Liver (tissue), 9 donors: Measurements from ENCODE around the gene RAP1GAP2. TPM values are rescaled to one million over a fixed set of nuclear protein-coding genes. Genes with fewer than 3 reads are reported as not detected.

Experiments used
- DNase-seq: peaks from one replicate; pipeline ENCODE4 v3.0.0-alpha.2; 2017; ENCODE audit warnings: low spot score
- H3K27ac ChIP-seq, 2 donors: one replicate each; pipeline ENCODE4 v1.7.0; 2013; ENCODE audit warnings: inconsistent platforms in 2 of 2, low read length in 2 of 2, control low read depth in 1 of 2, low read depth in 1 of 2, mild to moderate bottlenecking in 1 of 2
- H3K27me3 ChIP-seq, 4 donors: one replicate each; pipeline versions ENCODE4 v1.6.1 to v1.7.0; 2013; ENCODE audit warnings: low read length in 3 of 4, inconsistent platforms in 1 of 4, mild to moderate bottlenecking in 1 of 4, moderate library complexity in 1 of 4; ENCODE audit not compliant: control insufficient read depth in 4 of 4, insufficient read depth in 4 of 4
- H3K36me3 ChIP-seq, 4 donors: one replicate each; pipeline versions ENCODE4 v1.6.1 to v1.7.0; 2013; ENCODE audit warnings: low read length in 3 of 4, mild to moderate bottlenecking in 3 of 4, low read depth in 1 of 4, moderate library complexity in 1 of 4; ENCODE audit not compliant: control insufficient read depth in 4 of 4, insufficient read depth in 3 of 4
- H3K4me1 ChIP-seq, 4 donors: one replicate each; pipeline versions ENCODE4 v1.6.1 to v1.7.0; 2013; ENCODE audit warnings: low read length in 3 of 4, mild to moderate bottlenecking in 3 of 4, moderate library complexity in 1 of 4; ENCODE audit not compliant: control insufficient read depth in 4 of 4, insufficient read depth in 4 of 4
- H3K4me3 ChIP-seq, 3 donors: one replicate each; pipeline versions ENCODE4 v1.6.1 to v1.7.0; 2013; ENCODE audit warnings: low read length in 3 of 3, control low read depth in 1 of 3, low read depth in 1 of 3, mild to moderate bottlenecking in 1 of 3
- H3K9ac ChIP-seq, 2 donors: one replicate each; pipeline ENCODE4 v1.7.0; 2013; ENCODE audit warnings: low read length in 2 of 2, mild to moderate bottlenecking in 2 of 2, moderate library complexity in 2 of 2, control low read depth in 1 of 2, low read depth in 1 of 2
- H3K9me3 ChIP-seq, 4 donors: one replicate each; pipeline versions ENCODE4 v1.6.1 to v1.7.0; 2013; ENCODE audit warnings: low read length in 3 of 4; ENCODE audit not compliant: control insufficient read depth in 4 of 4
- EGR1 ChIP-seq, 2 donors: IDR thresholded peaks; 2 replicates each; pipeline ENCODE4 v1.6.1; 2016 to 2018; ENCODE audit warnings: antibody characterized with exemption in 2 of 2, low read depth in 2 of 2
- FOXA1 ChIP-seq: IDR thresholded peaks from 2 replicates; pipeline ENCODE4 v1.6.1; 2016; ENCODE audit warnings: antibody characterized with exemption
- FOXA2 ChIP-seq: IDR thresholded peaks from 2 replicates; pipeline ENCODE4 v1.6.1; 2016; ENCODE audit warnings: antibody characterized with exemption
- GABPA ChIP-seq, 2 donors: IDR thresholded peaks in 1 of 2; conservative IDR thresholded peaks in 1 of 2; 2 replicates each; pipeline ENCODE4 v1.6.1; 2016; ENCODE audit warnings: antibody characterized with exemption in 2 of 2, mild to moderate bottlenecking in 1 of 2, moderate library complexity in 1 of 2
- HNF4A ChIP-seq, 2 donors: conservative IDR thresholded peaks; 2 replicates each; pipeline ENCODE4 v1.6.1; 2016; ENCODE audit warnings: antibody characterized with exemption in 2 of 2, mild to moderate bottlenecking in 2 of 2
- HNF4G ChIP-seq: IDR thresholded peaks from 2 replicates; pipeline ENCODE4 v1.6.1; 2016; ENCODE audit warnings: antibody characterized with exemption
- JUND ChIP-seq, 2 donors: IDR thresholded peaks; 2 replicates each; pipeline ENCODE4 v1.6.1; 2016; ENCODE audit warnings: antibody characterized with exemption in 2 of 2
- NR2F2 ChIP-seq: IDR thresholded peaks from 2 replicates; pipeline ENCODE4 v1.6.1; 2016; ENCODE audit warnings: antibody characterized with exemption
- RAD21 ChIP-seq, 2 donors: IDR thresholded peaks; 2 replicates each; pipeline ENCODE4 v1.6.1; 2016; ENCODE audit warnings: antibody characterized with exemption in 2 of 2, mild to moderate bottlenecking in 2 of 2
- RXRA ChIP-seq, 2 donors: IDR thresholded peaks; 2 replicates each; pipeline ENCODE4 v1.6.1; 2017 to 2018; ENCODE audit warnings: antibody characterized with exemption in 2 of 2, mild to moderate bottlenecking in 1 of 2
- SP1 ChIP-seq: IDR thresholded peaks from 2 replicates; pipeline ENCODE4 v1.6.1; 2018; ENCODE audit warnings: antibody characterized with exemption, mild to moderate bottlenecking
- TAF1 ChIP-seq: conservative IDR thresholded peaks from 2 replicates; pipeline ENCODE4 v1.6.1; 2016; ENCODE audit warnings: antibody characterized with exemption, mild to moderate bottlenecking
- YY1 ChIP-seq: IDR thresholded peaks from 2 replicates; pipeline ENCODE4 v1.6.1; 2016; ENCODE audit warnings: antibody characterized with exemption, mild to moderate bottlenecking
- WGBS: extraction: QIAGEN DNeasy Blood & Tissue Kit; methylation state at CpG from one replicate; pipeline ENCODE4 v1.1.7; 2013; 5-methylcytosine and 5-hydroxymethylcytosine counted together
- polyA plus RNA-seq, 2 donors: library from polyadenylated mRNA; stranded (reverse) in 1 of 2; unstranded in 1 of 2; fragments of 200-250 nt in 1 of 2; fragments of >200 nt in 1 of 2; fragmentation: Nextera tagmentation in 1 of 2; extraction: Ambion mirVana in 1 of 2; gene quantifications; one replicate each; pipeline versions ENCODE4 v1.2.1 to v1.2.3, GENCODE V29; 2013 to 2015
- total RNA-seq, 2 donors: library from RNA; depleted of rRNA; stranded (reverse); fragments of >200 nt; gene quantifications; one replicate each; pipeline ENCODE4 v1.2.3, GENCODE V29; 2014
- TF ChIP-seq, protein P1 (sequence below): IDR thresholded peaks from 2 replicates; pipeline ENCODE4 v1.6.1; 2016; ENCODE audit warnings: antibody characterized with exemption
- TF ChIP-seq, protein P2 (sequence below): IDR thresholded peaks from 2 replicates; pipeline ENCODE4 v1.6.1; 2016; ENCODE audit warnings: antibody characterized with exemption
- TF ChIP-seq, protein P3 (sequence below): IDR thresholded peaks from 2 replicates; pipeline ENCODE4 v1.6.1; 2016; ENCODE audit warnings: antibody characterized with exemption
- TF ChIP-seq, protein P4 (sequence below): IDR thresholded peaks from 2 replicates; pipeline ENCODE4 v1.6.1; 2016; ENCODE audit warnings: antibody characterized with exemption, mild to moderate bottlenecking
- TF ChIP-seq, protein P5 (sequence below): fragments of 150-350 bp; IDR thresholded peaks from 2 replicates; pipeline ENCODE4 v1.5.1; 2017; ENCODE audit warnings: improper control_type of control experiment, low read depth, low read length; ENCODE audit not compliant: missing input control
- donor health status: healthy.
- donor health status: healthy.
- donor health status: healthy.
- donor health status: healthy.
- donor health status: healthy.

Gene RAP1GAP2
- total and polyA plus RNA-seq, 4 donors, result 0.56 to 1.7 (median 1.1) TPM

DNA sequence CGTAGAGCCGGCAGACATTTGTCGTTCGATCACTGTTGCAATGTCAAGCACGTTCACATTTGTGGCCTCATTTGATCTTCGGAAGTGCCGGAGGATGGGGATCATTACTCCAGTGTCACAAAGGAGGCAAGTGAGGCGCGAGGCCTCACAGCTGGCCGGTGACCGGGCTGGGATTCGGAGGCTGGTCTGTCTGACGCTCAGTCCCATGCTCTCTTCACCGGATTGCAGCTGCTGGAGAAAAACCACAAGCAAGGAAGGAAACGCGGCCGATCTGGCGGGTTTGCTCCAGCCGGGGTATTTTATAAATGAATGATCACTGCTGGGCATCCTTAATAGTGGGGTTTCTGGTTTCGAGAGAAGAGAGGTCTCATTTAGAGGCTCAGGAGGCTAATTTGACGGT, 139.4 kb downstream of the RAP1GAP2 start:
- Histone ChIP-seq H3K27ac (no peak overlapping the region), H3K4me3 (no peak overlapping the region), H3K9me3 (no peaks in the 10 kb centered on the region), H3K9ac (no peak overlapping the region), H3K36me3 (no peaks in the 10 kb centered on the region), H3K4me1 (no peaks in the 10 kb centered on the region), H3K27me3 (peaks cover 0 to 2% (median 0%) of the 10 kb centered on the region in 4 donors)
- DNase-seq, result no peak
- TF ChIP-seq, protein P1, sequence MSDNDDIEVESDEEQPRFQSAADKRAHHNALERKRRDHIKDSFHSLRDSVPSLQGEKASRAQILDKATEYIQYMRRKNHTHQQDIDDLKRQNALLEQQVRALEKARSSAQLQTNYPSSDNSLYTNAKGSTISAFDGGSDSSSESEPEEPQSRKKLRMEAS, result no peak
- no peak for TF ChIP-seq FOXA1
- no peak for TF ChIP-seq SP1
- no peak for TF ChIP-seq HNF4G
- no peak for TF ChIP-seq JUND (IDR thresholded peaks at IDR 0.05)
- no peak for TF ChIP-seq RXRA (IDR thresholded peaks at IDR 0.05)
- TF ChIP-seq, protein P2, sequence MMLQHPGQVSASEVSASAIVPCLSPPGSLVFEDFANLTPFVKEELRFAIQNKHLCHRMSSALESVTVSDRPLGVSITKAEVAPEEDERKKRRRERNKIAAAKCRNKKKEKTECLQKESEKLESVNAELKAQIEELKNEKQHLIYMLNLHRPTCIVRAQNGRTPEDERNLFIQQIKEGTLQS, result no peak
- no peak for TF ChIP-seq HNF4A (conservative IDR thresholded peaks at IDR 0.05)
- TF ChIP-seq FOXA2, result no peak
- no peak for TF ChIP-seq YY1
- TF ChIP-seq, protein P3, sequence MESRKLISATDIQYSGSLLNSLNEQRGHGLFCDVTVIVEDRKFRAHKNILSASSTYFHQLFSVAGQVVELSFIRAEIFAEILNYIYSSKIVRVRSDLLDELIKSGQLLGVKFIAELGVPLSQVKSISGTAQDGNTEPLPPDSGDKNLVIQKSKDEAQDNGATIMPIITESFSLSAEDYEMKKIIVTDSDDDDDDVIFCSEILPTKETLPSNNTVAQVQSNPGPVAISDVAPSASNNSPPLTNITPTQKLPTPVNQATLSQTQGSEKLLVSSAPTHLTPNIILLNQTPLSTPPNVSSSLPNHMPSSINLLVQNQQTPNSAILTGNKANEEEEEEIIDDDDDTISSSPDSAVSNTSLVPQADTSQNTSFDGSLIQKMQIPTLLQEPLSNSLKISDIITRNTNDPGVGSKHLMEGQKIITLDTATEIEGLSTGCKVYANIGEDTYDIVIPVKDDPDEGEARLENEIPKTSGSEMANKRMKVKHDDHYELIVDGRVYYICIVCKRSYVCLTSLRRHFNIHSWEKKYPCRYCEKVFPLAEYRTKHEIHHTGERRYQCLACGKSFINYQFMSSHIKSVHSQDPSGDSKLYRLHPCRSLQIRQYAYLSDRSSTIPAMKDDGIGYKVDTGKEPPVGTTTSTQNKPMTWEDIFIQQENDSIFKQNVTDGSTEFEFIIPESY, result no peak
- no peak for TF ChIP-seq NR2F2
- no peak for TF ChIP-seq RAD21 (IDR thresholded peaks at IDR 0.05)
- TF ChIP-seq, protein P4, sequence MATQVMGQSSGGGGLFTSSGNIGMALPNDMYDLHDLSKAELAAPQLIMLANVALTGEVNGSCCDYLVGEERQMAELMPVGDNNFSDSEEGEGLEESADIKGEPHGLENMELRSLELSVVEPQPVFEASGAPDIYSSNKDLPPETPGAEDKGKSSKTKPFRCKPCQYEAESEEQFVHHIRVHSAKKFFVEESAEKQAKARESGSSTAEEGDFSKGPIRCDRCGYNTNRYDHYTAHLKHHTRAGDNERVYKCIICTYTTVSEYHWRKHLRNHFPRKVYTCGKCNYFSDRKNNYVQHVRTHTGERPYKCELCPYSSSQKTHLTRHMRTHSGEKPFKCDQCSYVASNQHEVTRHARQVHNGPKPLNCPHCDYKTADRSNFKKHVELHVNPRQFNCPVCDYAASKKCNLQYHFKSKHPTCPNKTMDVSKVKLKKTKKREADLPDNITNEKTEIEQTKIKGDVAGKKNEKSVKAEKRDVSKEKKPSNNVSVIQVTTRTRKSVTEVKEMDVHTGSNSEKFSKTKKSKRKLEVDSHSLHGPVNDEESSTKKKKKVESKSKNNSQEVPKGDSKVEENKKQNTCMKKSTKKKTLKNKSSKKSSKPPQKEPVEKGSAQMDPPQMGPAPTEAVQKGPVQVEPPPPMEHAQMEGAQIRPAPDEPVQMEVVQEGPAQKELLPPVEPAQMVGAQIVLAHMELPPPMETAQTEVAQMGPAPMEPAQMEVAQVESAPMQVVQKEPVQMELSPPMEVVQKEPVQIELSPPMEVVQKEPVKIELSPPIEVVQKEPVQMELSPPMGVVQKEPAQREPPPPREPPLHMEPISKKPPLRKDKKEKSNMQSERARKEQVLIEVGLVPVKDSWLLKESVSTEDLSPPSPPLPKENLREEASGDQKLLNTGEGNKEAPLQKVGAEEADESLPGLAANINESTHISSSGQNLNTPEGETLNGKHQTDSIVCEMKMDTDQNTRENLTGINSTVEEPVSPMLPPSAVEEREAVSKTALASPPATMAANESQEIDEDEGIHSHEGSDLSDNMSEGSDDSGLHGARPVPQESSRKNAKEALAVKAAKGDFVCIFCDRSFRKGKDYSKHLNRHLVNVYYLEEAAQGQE, result no peak
- TF ChIP-seq GABPA (IDR thresholded peaks at IDR 0.05 in 1 of 2, conservative IDR thresholded peaks at IDR 0.05 in 1 of 2), result no peak
- TF ChIP-seq, protein P5, sequence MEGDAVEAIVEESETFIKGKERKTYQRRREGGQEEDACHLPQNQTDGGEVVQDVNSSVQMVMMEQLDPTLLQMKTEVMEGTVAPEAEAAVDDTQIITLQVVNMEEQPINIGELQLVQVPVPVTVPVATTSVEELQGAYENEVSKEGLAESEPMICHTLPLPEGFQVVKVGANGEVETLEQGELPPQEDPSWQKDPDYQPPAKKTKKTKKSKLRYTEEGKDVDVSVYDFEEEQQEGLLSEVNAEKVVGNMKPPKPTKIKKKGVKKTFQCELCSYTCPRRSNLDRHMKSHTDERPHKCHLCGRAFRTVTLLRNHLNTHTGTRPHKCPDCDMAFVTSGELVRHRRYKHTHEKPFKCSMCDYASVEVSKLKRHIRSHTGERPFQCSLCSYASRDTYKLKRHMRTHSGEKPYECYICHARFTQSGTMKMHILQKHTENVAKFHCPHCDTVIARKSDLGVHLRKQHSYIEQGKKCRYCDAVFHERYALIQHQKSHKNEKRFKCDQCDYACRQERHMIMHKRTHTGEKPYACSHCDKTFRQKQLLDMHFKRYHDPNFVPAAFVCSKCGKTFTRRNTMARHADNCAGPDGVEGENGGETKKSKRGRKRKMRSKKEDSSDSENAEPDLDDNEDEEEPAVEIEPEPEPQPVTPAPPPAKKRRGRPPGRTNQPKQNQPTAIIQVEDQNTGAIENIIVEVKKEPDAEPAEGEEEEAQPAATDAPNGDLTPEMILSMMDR, result no peak
- WGBS, result 81% methylated on average over 21 of the region's 21 CpGs

DNA sequence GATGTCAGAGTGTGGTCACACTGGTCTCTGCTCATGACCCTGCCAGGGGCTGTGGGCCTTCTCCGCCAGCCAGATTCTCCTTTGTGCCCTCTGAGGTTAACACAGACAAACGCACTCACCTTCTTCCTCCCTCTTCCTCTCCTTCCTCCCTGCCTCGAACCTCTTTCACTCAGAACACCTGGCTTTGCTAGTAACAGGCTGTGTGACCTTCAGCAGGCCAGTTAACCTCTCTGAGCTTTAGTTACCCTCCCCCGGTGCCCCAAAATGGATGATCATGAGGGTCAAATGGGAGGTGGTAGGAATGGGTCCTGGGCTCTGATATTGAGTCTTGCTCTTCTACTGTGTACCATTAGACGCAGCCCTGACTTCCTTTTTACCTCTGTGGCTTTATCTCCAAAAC, 140.1 kb downstream of the RAP1GAP2 start:
- H3K9me3 ChIP-seq, result no peaks in the 10 kb centered on the region
- TF ChIP-seq EGR1 (IDR thresholded peaks at IDR 0.05; ENCODE audit: low read depth in 2 of 2) (no peak), TAF1 (no peak), FOXA1 (no peak)
- TF ChIP-seq, protein P5, result no peak
- peaks cover 0 to 2% (median 0%) of the 10 kb centered on the region in 4 donors for H3K27me3 ChIP-seq
- no peak overlapping the region for H3K27ac ChIP-seq
- H3K36me3 ChIP-seq, result no peaks in the 10 kb centered on the region
- no peak for DNase-seq
- WGBS, result 82% methylated on average over 5 of the region's 5 CpGs
- H3K4me3 ChIP-seq, result no peak overlapping the region
- H3K9ac ChIP-seq, result no peak overlapping the region
- no peaks in the 10 kb centered on the region for H3K4me1 ChIP-seq
